CD4-positive, alpha-beta T cell (primary cell): ENCODE measurements around the gene TCIRG1. TPM values are rescaled to one million over a fixed set of nuclear protein-coding genes. Genes with fewer than 3 reads are reported as not detected.

Source experiments
- ATAC-seq: fragments of 200-7000 bp; cut with Tn5 transposase; one replicate; pipeline ENCODE4 v1.10.0; 2022; ENCODE audit warnings: mild to moderate bottlenecking; ENCODE audit not compliant: poor library complexity
- CTCF ChIA-PET: fragments of 350-600 bp; sonication (Branson Sonifier 250); formaldehyde crosslinking; loops from one replicate; lab custom pipeline; 2021; ENCODE audit warnings: antibody characterized with exemption, inconsistent platforms; lab: Charles Lee
- POLR2A ChIA-PET: fragments of 350-600 bp; sonication (Branson Sonifier 250); formaldehyde crosslinking; loops from one replicate; lab custom pipeline; 2021; ENCODE audit warnings: antibody characterized with exemption, inconsistent platforms; lab: Charles Lee
- DNase-seq, 14 experiments: peaks; one replicate each; pipeline ENCODE4 v3.0.0-alpha.2; 2013 to 2020; ENCODE audit warnings: mixed read lengths in 2 of 14
- H3K27ac ChIP-seq, 2 donors: one replicate each; pipeline versions ENCODE4 v1.5.1 to v1.7.0; 2013; ENCODE audit warnings: low read length in 2 of 2, low read depth in 1 of 2, mild to moderate bottlenecking in 1 of 2
- H3K27me3 ChIP-seq, 2 experiments: 1 replicate in 1 of 2; 2 replicates in 1 of 2; pipeline versions ENCODE4 v1.6.1 to v1.7.0; 2013; ENCODE audit warnings: low read length in 2 of 2, control low read depth in 1 of 2, mild to moderate bottlenecking in 1 of 2, moderate library complexity in 1 of 2; ENCODE audit not compliant: insufficient read depth in 2 of 2, control insufficient read depth in 1 of 2
- H3K36me3 ChIP-seq: one replicate; pipeline ENCODE4 v1.6.1; 2013; ENCODE audit warnings: low read length, control low read depth; ENCODE audit not compliant: insufficient read depth
- H3K4me1 ChIP-seq: one replicate; pipeline ENCODE4 v1.6.1; 2013; ENCODE audit warnings: low read length, control low read depth; ENCODE audit not compliant: insufficient read depth
- H3K4me3 ChIP-seq: one replicate; pipeline ENCODE4 v1.5.1; 2013; ENCODE audit warnings: mild to moderate bottlenecking, low read length, moderate library complexity
- H3K9me3 ChIP-seq, 2 experiments: 1 replicate in 1 of 2; 2 replicates in 1 of 2; pipeline versions ENCODE4 v1.6.1 to v1.7.0; 2013; ENCODE audit warnings: low read length in 2 of 2, mild to moderate bottlenecking in 2 of 2, control low read depth in 1 of 2, moderate library complexity in 1 of 2; ENCODE audit not compliant: control insufficient read depth in 1 of 2, insufficient read depth in 1 of 2
- H3K27ac Mint-ChIP-seq: one replicate; pipeline ENCODE4 v1.8.0; 2020; ENCODE audit warnings: mixed read lengths
- H3K27me3 Mint-ChIP-seq: one replicate; pipeline ENCODE4 v1.8.0; 2021; ENCODE audit warnings: mixed read lengths
- H3K36me3 Mint-ChIP-seq: one replicate; pipeline ENCODE4 v1.8.0; 2021; ENCODE audit warnings: low read depth, mixed read lengths
- H3K4me1 Mint-ChIP-seq: one replicate; pipeline ENCODE4 v1.8.0; 2021; ENCODE audit warnings: low read depth, mixed read lengths
- H3K4me3 Mint-ChIP-seq: one replicate; pipeline ENCODE4 v1.8.0; 2020; ENCODE audit warnings: mild to moderate bottlenecking, mixed read lengths
- H3K9me3 Mint-ChIP-seq: one replicate; pipeline ENCODE4 v1.8.0; 2020; ENCODE audit warnings: mixed read lengths
- intact Hi-C, 2 experiments: fragments of 100-400 bp; cut with DNase I in 1 of 2; cut with micrococcal nuclease in 1 of 2; formaldehyde crosslinking; loops; one replicate each; pipeline versions ENCODE4 v1.15.1 to v1.9.0; 2023 to 2025; cut with DNase I, micrococcal nuclease
- total RNA-seq, 174 experiments: library from RNA in 2 of 174; stranded (reverse) in 2 of 174; gene quantifications; one replicate each; pipeline ENCODE4 v1.2.3 and lab custom pipeline; 2021 to 2026
- TF ChIP-seq, protein P1 (sequence below): fragments of 200-600 bp; IDR thresholded peaks from one replicate; pipeline ENCODE4 v1.8.0; 2022; ENCODE audit warnings: antibody characterized with exemption, mild to moderate bottlenecking

Gene TCIRG1
- total RNA-seq, 2 experiments from 2014 or later, result 202 to 207 TPM

- ChIA-PET POLR2A (no interaction called here), CTCF (interaction anchor here (0.7 kb wide), 1 partner anchor 174 kb away, joined by 3 read pairs; no protein-coding TSS in a partner anchor)
- H3K36me3 ChIP-seq, result peaks cover 25% of the 10 kb centered on the region
- no peaks in the 10 kb centered on the region for H3K9me3 ChIP-seq
- peak overlapping the region; percentile 65 for H3K27ac Mint-ChIP-seq
- H3K27me3 Mint-ChIP-seq, result no peaks in the 10 kb centered on the region
- no peak overlapping the region for H3K4me3 Mint-ChIP-seq
- peaks cover 76% of the 10 kb centered on the region for H3K4me1 ChIP-seq
- no peaks in the 10 kb centered on the region for H3K9me3 Mint-ChIP-seq
- peaks cover 40% of the 10 kb centered on the region for H3K4me1 Mint-ChIP-seq
- no peak for DNase-seq
- intact Hi-C loops, result loop anchor here in 1 of 2 experiments (5.0 kb wide), 1 partner anchor 427 kb away; the partner anchor contains the start of gene PPP6R3
- no peak for ATAC-seq
- peaks cover 12% of the 10 kb centered on the region for H3K36me3 Mint-ChIP-seq
- no peak overlapping the region for H3K27ac ChIP-seq
- TF ChIP-seq, protein P1, sequence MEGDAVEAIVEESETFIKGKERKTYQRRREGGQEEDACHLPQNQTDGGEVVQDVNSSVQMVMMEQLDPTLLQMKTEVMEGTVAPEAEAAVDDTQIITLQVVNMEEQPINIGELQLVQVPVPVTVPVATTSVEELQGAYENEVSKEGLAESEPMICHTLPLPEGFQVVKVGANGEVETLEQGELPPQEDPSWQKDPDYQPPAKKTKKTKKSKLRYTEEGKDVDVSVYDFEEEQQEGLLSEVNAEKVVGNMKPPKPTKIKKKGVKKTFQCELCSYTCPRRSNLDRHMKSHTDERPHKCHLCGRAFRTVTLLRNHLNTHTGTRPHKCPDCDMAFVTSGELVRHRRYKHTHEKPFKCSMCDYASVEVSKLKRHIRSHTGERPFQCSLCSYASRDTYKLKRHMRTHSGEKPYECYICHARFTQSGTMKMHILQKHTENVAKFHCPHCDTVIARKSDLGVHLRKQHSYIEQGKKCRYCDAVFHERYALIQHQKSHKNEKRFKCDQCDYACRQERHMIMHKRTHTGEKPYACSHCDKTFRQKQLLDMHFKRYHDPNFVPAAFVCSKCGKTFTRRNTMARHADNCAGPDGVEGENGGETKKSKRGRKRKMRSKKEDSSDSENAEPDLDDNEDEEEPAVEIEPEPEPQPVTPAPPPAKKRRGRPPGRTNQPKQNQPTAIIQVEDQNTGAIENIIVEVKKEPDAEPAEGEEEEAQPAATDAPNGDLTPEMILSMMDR, result no peak
- H3K4me3 ChIP-seq, result no peak overlapping the region
- no peaks in the 10 kb centered on the region for H3K27me3 ChIP-seq
Measured at GRCh38 chr11:68035266-68035876, 3.5 kb upstream of the TCIRG1 start.

GRCh38 chr11:68036141-68036716 is 2.6 kb upstream of the TCIRG1 start:
- intact Hi-C loops, result loop anchor here in 1 of 2 experiments (5.0 kb wide), 1 partner anchor 426 kb away; the partner anchor contains the start of gene PPP6R3
- CTCF ChIA-PET, result no interaction called here
- Mint-ChIP-seq H3K27me3 (no peaks in the 10 kb centered on the region), H3K36me3 (peaks cover 5% of the 10 kb centered on the region), H3K4me3 (peak overlapping the region; percentile 82), H3K4me1 (peaks cover 36% of the 10 kb centered on the region), H3K9me3 (no peaks in the 10 kb centered on the region), H3K27ac (peak overlapping the region; percentile 85)
- H3K27me3 ChIP-seq, result no peaks in the 10 kb centered on the region
- no peak for ATAC-seq
- H3K4me3 ChIP-seq, result no peak overlapping the region
- peaks cover 27% of the 10 kb centered on the region for H3K36me3 ChIP-seq
- TF ChIP-seq, protein P1, result no peak
- H3K4me1 ChIP-seq, result peaks cover 79% of the 10 kb centered on the region
- POLR2A ChIA-PET, result no interaction called here
- peak overlapping the region in 1 of 2 donors; percentile 77 for H3K27ac ChIP-seq
- H3K9me3 ChIP-seq, result no peaks in the 10 kb centered on the region
- DNase-seq, result peak in 2 of 14 experiments; percentile 34 to 52

GRCh38 chr11:68036717-68037239 is 2.0 kb upstream of the TCIRG1 start:
- POLR2A ChIA-PET, result interaction anchor here (1.5 kb wide), 1 partner anchor 83 kb away, joined by 3 read pairs; no protein-coding TSS in a partner anchor
- TF ChIP-seq, protein P1, result no peak
- H3K27ac Mint-ChIP-seq, result peak overlapping the region; percentile 85
- no peaks in the 10 kb centered on the region for H3K9me3 Mint-ChIP-seq
- Histone ChIP-seq H3K4me1 (peaks cover 79% of the 10 kb centered on the region), H3K36me3 (peaks cover 32% of the 10 kb centered on the region), H3K27ac (peak overlapping the region; percentile 48 to 77), H3K4me3 (no peak overlapping the region), H3K9me3 (no peaks in the 10 kb centered on the region), H3K27me3 (no peaks in the 10 kb centered on the region)
- H3K4me3 Mint-ChIP-seq, result peak overlapping the region; percentile 82
- H3K36me3 Mint-ChIP-seq, result peaks cover 8% of the 10 kb centered on the region
- ATAC-seq, result no peak
- intact Hi-C loops, result loop anchor here in 1 of 2 experiments (5.0 kb wide), 1 partner anchor 426 kb away; the partner anchor contains the start of gene PPP6R3
- H3K27me3 Mint-ChIP-seq, result no peaks in the 10 kb centered on the region
- H3K4me1 Mint-ChIP-seq, result peaks cover 31% of the 10 kb centered on the region
- DNase-seq, result peak in 4 of 14 experiments; percentile 34 to 78 (median 66)
- CTCF ChIA-PET, result no interaction called here
